ENCODE results near the gene PRRC2C. TPM values are rescaled to one million over a fixed set of nuclear protein-coding genes. Genes with fewer than 3 reads are reported as not detected.

Gene PRRC2C
- total and polyA plus RNA-seq, 2 of the 13 experiments (the other 11 are each of a cell fraction or from before 2014, with no cell fraction given) = 46.2 to 57.0 TPM

- no peak for TF ChIP-seq LRRFIP1 (CRISPR knock-in tag; conservative IDR thresholded peaks at IDR 0.05)
- no peak for TF ChIP-seq ZNF282 (IDR thresholded peaks at IDR 0.05; ENCODE audit: partially characterized antibody)
- no peak for TF ChIP-seq ZFP36 (IDR thresholded peaks at IDR 0.05; ENCODE audit: borderline replicate concordance, low read depth, low read length, partially characterized antibody)
- no peak for TF ChIP-seq RARA (CRISPR knock-in tag; IDR thresholded peaks at IDR 0.05)
- TF ChIP-seq KDM3A (CRISPR knock-in tag; IDR thresholded peaks at IDR 0.05; ENCODE audit: low read depth) = no peak
- TF ChIP-seq ZBTB42 (CRISPR knock-in tag; IDR thresholded peaks at IDR 0.05) = no peak
- no peak for TF ChIP-seq MXI1 (IDR thresholded peaks at IDR 0.05; ENCODE audit: borderline replicate concordance, low read depth, low read length)
- no peak for TF ChIP-seq FOSL1 (CRISPR knock-in tag; IDR thresholded peaks at IDR 0.05; ENCODE audit: borderline replicate concordance)
- no peak for TF ChIP-seq EHMT2 (IDR thresholded peaks at IDR 0.05; ENCODE audit: borderline replicate concordance, low read depth, low read length)
- TF ChIP-seq ZNF552 (CRISPR knock-in tag; IDR thresholded peaks at IDR 0.05; ENCODE audit: borderline replicate concordance) = no peak
Observed at GRCh38 chr1:171494076-171494475, 8.7 kb downstream of the PRRC2C start (continued).

GRCh38 chr1:171495444-171495843 is 10.1 kb downstream of the PRRC2C start:
- no TSS peak for BruUV-seq (replicated peaks)
- intact Hi-C loops (cut with micrococcal nuclease; ENCODE audit: unreplicated experiment) (no loop called here), in situ Hi-C loops (cut with HindIII; ENCODE audit: extremely low pct_ligation_motif_present, low pct_unique_long_range_greater_than_20kb) (no loop called here)
- Histone ChIP-seq H3K4me3 (replicated peaks in 1 of 3; ENCODE audit: insufficient read depth in 1 of 3, low read depth in 2 of 3, low read length in 3 of 3) (no peak overlapping the region), H3K27me3 (ENCODE audit: control insufficient read depth in 1 of 2, insufficient read depth in 2 of 2, low read length in 2 of 2) (no peaks in the 10 kb centered on the region), H3K4me1 (ENCODE audit: insufficient read depth, low read length) (peaks cover 28% of the 10 kb centered on the region), H3K36me3 (replicated peaks in 1 of 2; ENCODE audit: control insufficient read depth in 1 of 2, insufficient read depth in 2 of 2, low read length in 2 of 2) (peaks cover 3 to 11% of the 10 kb centered on the region in 2 experiments; a peak in 3 of 5 replicates), H3K79me2 (ENCODE audit: insufficient read depth, low read length) (peaks cover 99% of the 10 kb centered on the region), H4K20me1 (ENCODE audit: insufficient read depth, low read length) (peaks cover 77% of the 10 kb centered on the region), H3K4me2 (ENCODE audit: low read depth, low read length) (no peak overlapping the region), H3K9ac (ENCODE audit: insufficient read depth, low read depth, low read length) (no peak overlapping the region), H3K27ac (ENCODE audit: extremely low read length, insufficient read depth, low read length) (no peak overlapping the region), H3K9me3 (ENCODE audit: low read length) (no peaks in the 10 kb centered on the region), H2AFZ (ENCODE audit: low read length) (no peak overlapping the region)
- no peak for ATAC-seq
- ChIA-PET POLR2A (no interaction called here), CTCF (ENCODE audit: low intra/inter-chr PET ratio, low total read pairs) (no interaction called here)
- DNase-seq (ENCODE audit: low spot score) = no peak
- TF ChIP-seq ZNF451 (CRISPR knock-in tag; IDR thresholded peaks at IDR 0.05) (no peak), MED13 (CRISPR knock-in tag; IDR thresholded peaks at IDR 0.05) (no peak), HOXA3 (CRISPR knock-in tag; IDR thresholded peaks at IDR 0.05) (no peak), JUND (CRISPR knock-in tag; IDR thresholded peaks at IDR 0.05) (no peak), SETDB1 (CRISPR knock-in tag; IDR thresholded peaks at IDR 0.05; ENCODE audit: borderline replicate concordance) (no peak), ZNF639 (CRISPR knock-in tag; conservative IDR thresholded peaks at IDR 0.05) (no peak), ZNF891 (CRISPR knock-in tag; IDR thresholded peaks at IDR 0.05) (no peak), ZNF672 (CRISPR knock-in tag; IDR thresholded peaks at IDR 0.05) (no peak), FOXK2 (IDR thresholded peaks at IDR 0.05) (no peak), SAFB2 (CRISPR knock-in tag; IDR thresholded peaks at IDR 0.05; ENCODE audit: borderline replicate concordance, low read depth) (no peak), ZHX1 (CRISPR knock-in tag; IDR thresholded peaks at IDR 0.05; ENCODE audit: low read depth) (no peak)
- no peak for FAIRE-seq

Measured in HepG2 (cell line).